H54 (cell line): ENCODE measurements around the gene FILIP1.

Experiments used
- DNase-seq: peaks from one replicate; pipeline ENCODE4 v3.0.0; 2011; ENCODE audit warnings: low spot score, mixed read lengths; ENCODE audit not compliant: insufficient read length
- FAIRE-seq: peaks from 3 replicates; lab custom pipeline; 2011; peaks lifted over from hg19 to GRCh38; lab: Jason Lieb, UNC
- POLR2A ChIP-seq: IDR thresholded peaks from 2 replicates; pipeline ENCODE4 v1.6.1; 2011; ENCODE audit warnings: low read depth, mild to moderate bottlenecking, low read length

FILIP1 gene

DNA sequence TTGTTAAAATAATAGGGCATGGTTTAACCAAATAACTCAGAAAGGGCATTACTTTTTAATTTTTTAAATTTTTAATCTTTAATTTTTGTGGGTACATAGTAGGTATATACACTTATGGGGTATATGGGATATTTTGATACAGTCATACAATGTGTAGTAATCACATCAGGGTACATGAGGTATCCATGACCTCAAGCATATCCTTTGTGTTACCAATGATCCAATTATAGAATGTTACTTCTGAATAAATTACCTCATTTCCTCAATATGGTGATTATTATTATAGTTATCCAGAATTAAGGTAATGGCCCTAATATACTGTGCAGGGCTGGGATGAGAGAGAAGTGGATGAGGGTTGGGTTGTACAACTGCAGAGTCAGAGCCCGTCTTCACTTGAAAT is 163.9 kb downstream of the FILIP1 start:
- FAIRE-seq: no peak
- TF ChIP-seq POLR2A: no peak
- no peak for DNase-seq

DNA sequence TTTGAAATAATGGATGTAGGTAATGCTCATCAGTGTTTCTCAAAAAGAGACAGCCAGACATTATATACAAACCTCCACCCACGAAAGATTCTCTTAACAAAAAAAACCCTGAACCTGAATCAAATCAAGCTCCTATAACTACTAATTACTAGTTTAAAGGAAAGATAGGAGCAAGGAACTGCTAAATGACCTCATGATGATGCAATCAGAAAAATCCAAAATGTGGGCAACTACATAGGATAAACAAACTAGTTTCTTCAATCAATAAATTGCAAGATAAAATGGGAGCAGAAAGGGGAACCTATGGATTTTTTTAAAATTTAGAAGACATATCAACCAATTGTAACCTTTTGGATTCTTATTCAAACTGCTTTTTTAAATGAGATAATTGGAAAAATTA is 165.8 kb downstream of the FILIP1 start:
- DNase-seq (no peak), FAIRE-seq (no peak)
- TF ChIP-seq POLR2A: no peak

DNA sequence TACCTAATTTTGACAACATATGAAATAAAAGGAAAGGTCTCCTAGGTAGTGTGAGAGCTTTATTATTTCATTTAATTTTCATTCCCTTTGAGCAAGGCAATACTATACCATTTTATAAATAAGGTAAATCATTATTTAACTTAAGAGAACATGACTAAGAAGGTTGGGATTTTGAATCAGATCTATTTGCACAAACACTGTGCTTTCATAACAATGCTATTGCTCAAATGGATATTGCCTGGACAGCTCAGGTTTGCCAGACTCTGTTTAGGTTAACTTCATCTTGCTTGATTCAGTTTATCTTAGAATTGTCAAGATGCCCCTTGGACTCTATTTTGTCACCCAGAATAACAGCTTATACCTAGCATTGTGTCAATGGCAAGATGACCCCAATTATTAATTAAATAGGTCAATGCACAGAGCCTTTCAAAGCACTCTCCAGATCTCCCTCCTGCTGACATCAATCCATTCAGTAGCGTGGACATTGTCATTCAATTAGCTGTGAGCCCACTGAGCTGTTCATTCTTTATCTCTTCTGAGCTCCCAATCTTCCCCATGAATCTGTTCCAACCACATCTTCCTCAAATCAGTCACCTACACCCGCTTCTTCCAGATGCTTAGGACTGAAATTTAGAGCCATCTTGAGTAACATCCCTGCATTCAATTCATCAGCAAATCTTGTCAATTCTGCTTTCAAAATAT is 166.9 kb downstream of the FILIP1 start:
- FAIRE-seq (no peak), DNase-seq (no peak)
- TF ChIP-seq POLR2A: no peak

DNA sequence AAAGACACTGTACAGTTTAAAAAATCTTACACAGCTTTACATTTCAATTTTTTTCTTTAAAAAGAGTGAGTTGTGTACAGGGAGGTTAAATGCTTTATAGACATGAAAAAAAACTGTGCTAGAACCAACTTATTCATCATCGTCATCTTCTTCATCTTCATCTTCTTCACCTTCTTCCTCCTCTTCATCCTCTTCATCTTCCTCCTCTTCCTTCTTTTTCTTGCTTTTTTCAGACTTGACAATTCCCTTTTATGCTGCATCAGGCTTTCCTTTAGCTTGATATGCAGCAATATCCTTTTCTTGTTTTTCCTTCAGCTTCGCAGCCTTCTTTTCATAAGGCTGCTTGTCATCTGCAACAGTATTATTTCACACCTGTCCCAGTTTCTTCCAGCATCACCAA is 174.7 kb downstream of the FILIP1 start:
- FAIRE-seq (no peak), DNase-seq (no peak)
- no peak for TF ChIP-seq POLR2A

DNA sequence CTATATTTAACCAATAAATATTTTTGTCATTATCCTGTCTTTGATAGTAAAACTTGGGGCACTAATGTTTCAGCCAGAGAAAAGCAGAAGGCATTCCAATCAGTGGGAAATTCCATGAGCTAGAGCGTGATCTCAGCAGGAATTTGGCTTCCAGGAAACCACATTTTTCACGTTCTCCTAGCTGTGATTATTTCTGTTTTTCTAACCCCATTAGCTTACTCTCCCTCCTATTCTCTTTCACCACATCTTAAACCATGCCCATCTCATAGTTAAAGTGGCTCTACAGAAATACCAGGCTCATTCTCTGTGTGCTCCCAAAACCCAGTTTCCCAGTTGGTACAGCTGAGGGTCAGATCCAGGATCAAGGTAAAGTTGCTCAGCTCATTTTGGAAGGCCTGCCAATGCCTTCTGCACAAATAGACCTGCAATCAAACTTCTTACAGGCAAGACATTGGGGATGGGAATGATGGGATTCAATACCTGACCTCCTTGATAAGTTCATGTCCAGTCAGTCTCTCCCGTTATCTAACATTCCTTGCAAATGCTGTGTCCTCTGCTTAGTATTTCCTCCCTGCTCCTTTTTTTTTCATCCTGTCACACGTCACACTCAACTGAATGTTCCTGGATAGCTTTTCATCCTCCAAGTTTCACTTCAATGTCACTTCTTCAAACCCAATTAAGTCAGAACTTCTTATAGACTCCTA is 175.9 kb downstream of the FILIP1 start:
- no peak for DNase-seq
- FAIRE-seq: no peak
- no peak for TF ChIP-seq POLR2A

DNA sequence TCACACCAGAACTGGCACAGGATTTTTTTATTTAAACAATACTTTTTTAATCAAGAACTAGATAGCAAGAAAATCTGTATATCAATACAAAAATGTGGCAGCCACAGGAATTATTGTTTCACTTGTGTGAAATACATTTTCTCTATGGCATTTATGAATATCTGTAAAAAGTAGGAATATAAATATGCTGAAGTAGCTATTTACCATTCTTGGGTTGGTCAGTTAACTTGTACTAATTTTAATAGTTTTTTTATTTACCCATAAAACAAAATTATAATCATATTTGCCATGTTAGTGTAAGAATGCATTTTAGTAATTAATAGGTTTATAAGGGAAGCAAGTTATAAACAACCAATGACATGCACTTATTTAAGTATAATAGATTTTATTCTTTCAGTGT is 177.6 kb downstream of the FILIP1 start:
- FAIRE-seq: no peak

DNA sequence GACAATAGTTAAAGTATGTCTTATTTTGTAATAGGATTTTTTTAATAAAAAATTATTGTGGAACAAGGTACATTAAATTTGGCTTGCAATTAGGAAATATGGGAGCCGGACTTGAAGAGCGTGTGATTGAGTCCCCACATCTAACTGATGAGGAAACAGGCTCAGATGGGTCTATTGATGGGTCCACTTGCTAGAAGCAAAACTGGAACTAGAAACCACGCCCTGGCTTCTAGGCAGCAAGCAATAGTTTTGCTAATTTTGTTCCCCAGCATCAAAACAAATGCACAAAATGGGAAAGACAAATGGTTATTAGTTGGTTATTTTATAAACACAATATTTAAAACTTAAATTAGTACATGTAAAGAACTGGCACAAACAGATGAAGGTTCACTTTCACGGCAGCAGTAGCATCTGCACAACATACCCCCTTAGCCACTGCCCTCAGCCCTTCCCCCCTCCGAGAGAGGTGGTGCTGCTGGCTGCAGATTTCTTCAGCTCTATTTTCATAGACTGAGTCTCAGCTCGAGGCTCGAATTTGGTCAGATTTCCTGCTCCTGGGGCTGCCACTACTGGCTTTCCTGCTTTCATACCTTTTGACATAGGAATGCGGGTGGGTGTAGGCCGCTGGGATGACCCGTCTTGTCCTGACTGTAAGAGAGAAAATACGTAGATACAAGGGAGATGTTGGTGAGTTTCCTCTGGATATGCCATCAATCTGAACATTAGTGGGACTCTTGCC is 185.2 kb downstream of the FILIP1 start:
- no peak for FAIRE-seq
- TF ChIP-seq POLR2A: no peak
- no peak for DNase-seq

More for the DNA sequence above, 177.6 kb downstream of the FILIP1 start:
- DNase-seq: no peak
- TF ChIP-seq POLR2A: no peak

DNA sequence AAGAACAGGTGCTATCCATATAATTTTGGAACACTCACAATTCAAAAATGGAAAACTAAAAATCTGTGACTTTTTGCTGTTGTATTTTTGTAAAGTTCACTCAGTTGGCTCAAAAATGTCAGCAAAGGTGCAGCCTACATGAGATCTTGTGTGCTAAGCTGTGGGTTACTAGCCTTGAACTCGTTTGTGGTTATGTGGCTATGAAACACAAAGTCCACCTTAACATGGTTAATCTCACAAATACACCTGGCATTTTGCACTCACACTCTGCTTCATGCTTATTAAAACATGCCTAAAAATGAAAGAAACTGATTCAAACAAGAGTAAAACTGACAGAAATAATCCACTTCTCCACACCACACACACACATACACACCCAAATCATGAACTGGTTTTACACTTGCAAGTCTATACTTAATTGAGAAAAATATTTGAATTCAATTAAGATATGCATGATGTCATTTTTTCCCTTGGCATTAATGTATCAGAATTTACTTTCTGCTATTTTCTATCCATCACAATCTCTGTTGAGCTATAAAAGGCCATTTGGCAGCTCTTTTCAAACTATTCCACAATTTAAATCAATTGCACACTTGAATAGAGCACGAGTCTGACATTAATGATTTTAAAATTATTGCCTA is 186.1 kb downstream of the FILIP1 start:
- FAIRE-seq (no peak), DNase-seq (no peak)
- TF ChIP-seq POLR2A: no peak

DNA sequence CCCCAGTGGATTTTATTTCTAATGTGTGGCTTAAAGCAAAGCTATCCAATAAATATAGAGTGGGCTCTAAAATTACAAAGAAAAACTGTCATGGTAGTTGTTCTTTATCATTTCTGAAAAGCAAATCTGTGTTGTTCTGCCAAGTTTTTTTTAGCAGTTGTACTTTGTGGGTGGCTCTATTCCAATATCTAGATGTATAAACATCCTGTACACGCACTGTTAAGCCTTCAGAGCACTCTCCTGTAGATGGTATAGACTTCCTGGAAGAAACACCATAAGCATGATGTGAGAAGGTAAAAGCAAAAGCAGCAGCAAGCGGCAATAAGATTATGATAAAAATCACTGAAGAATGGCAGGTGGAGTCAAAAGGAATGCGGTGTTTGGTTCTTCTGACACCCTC is 187.5 kb downstream of the FILIP1 start:
- TF ChIP-seq POLR2A: no peak
- FAIRE-seq: no peak
- no peak for DNase-seq

DNA sequence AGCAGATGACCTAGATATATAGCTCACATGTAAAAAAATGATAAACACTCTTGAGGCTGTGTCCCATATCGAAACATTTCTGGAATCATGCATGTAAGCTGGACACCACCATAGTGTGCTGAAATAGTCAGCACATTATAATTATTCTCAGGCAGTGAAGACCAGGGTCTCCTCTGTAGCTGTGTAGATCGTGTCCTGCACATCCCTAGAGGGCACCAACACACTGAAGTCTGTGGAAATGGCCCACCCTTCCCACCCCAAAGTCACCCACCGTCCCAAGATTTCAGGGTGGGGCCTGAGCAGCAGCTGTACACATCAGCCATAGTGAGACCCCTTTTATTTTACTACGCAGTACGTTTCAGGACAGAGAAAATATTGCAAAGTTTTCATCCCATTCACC is 188.0 kb downstream of the FILIP1 start:
- DNase-seq (no peak), FAIRE-seq (no peak)
- no peak for TF ChIP-seq POLR2A

DNA sequence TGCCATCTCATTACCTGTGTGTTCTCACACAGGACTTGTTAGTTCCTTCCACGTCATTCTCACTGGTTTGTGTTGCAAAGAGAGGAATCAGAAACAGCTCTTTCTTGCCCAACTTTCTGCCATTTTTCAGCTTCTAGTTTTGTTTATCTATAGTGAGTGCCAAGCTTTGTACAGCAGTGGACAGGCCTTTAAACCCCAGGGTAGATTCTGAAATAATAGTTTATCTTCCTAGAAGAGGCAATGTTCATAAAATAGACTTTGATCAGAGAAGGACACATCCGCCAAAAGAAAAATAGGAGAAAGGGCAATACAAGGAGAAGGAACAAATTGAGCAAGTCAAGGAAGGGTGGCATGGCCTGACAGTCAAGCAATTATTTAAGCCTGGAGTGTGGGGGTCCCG is 191.3 kb downstream of the FILIP1 start:
- DNase-seq: no peak
- no peak for TF ChIP-seq POLR2A
- no peak for FAIRE-seq

DNA sequence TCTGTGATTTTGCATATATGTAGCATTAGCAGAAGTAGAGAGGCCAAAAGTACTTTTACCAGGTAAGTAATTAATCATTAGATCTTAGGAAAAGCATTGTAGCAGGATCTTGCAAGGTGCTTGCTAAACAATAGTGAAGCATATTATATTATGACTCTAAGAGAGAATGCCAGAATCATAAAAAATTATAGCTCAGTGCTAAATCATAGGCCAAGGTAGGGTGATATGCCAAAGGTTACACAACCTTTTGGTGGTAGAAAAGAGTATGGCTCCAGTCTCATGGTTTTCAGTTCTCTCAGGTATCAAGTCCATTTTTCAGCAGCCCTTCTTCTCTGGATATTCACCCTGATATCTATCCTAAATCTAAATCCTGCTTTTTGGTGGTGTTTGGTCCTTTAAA is 192.1 kb downstream of the FILIP1 start:
- FAIRE-seq (no peak), DNase-seq (no peak)
- TF ChIP-seq POLR2A: no peak

DNA sequence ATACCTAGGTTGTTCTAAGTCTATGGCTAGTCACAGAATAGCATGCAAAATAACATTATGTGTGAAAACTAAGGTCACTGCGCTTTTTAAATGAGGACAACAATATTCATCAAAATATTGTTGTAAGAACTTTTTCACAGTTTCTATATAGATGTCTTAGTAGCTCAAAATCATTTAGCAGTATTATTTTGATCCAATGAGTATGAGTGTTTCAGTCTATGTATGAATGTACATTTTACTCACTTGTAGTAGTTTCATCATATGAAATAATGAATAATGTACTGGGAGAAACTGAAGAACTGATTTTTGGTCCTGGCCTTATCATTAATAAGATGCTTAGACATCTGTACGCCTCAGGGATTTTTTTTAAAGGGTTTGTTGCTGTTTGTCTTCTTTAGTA is 192.5 kb downstream of the FILIP1 start:
- no peak for DNase-seq
- FAIRE-seq: no peak
- TF ChIP-seq POLR2A: no peak

DNA sequence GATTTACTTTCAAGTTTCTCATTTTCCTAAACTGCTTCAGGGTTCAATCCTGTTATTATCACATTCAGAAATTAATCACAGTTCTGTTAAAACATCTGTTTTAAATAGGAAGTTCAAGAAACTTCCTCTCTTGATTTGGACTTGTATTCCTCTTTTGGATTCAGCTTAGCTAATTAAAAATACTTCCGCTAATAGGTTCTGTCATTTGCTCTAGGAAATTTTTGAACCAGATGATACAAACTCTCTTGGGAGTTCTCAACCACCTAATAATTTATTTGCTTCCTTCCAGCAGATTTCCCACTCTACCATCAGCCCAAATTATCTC is 193.1 kb downstream of the FILIP1 start:
- no peak for FAIRE-seq
- TF ChIP-seq POLR2A: no peak

More for the DNA sequence above, 193.1 kb downstream of the FILIP1 start:
- no peak for DNase-seq
